Gastroesophageal sphincter (tissue), 3 donors: Measurements from ENCODE around the gene FNDC8.

Experiments used
- POLR2A ChIP-seq, 2 donors: fragments of 450-650 bp; IDR thresholded peaks; one replicate each; pipeline ENCODE4 v1.6.1; 2017; ENCODE audit warnings: antibody characterized with exemption in 2 of 2, mild to moderate bottlenecking in 2 of 2, moderate library complexity in 1 of 2
- POLR2AphosphoS5 ChIP-seq: sonication (generic); formaldehyde crosslinking; IDR thresholded peaks from one replicate; pipeline ENCODE4 v1.6.1; 2017; ENCODE audit warnings: antibody characterized with exemption
- TF ChIP-seq, protein P1 (sequence below), 4 experiments: fragments of 200-600 bp in 2 of 4; fragments of 450-650 bp in 2 of 4; sonication (generic) in 1 of 4; IDR thresholded peaks; one replicate each; pipeline ENCODE4 v1.5.1; 2017 to 2019; ENCODE audit warnings: antibody characterized with exemption in 4 of 4, mild to moderate bottlenecking in 2 of 4, moderate library complexity in 2 of 4

DNA sequence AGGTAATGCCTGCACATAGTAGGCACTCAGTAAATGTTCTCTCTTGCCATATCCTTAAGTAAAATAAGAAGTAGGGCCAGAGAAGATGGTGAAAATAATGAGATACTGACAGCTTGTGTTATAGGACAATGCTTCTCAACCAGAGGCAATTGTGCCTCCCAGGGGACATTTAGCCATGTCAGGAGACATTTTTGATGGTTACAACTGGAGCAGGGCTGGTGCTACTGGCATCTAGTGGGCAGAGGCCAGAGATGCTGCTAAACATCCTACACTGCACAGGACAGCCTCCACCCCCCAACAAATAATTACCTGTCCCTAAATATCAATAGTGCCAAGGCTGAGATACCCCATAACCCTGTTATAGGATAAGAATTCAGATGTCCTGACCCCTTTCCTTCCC is 3.4 kb upstream of the FNDC8 start:
- TF ChIP-seq, protein P1, sequence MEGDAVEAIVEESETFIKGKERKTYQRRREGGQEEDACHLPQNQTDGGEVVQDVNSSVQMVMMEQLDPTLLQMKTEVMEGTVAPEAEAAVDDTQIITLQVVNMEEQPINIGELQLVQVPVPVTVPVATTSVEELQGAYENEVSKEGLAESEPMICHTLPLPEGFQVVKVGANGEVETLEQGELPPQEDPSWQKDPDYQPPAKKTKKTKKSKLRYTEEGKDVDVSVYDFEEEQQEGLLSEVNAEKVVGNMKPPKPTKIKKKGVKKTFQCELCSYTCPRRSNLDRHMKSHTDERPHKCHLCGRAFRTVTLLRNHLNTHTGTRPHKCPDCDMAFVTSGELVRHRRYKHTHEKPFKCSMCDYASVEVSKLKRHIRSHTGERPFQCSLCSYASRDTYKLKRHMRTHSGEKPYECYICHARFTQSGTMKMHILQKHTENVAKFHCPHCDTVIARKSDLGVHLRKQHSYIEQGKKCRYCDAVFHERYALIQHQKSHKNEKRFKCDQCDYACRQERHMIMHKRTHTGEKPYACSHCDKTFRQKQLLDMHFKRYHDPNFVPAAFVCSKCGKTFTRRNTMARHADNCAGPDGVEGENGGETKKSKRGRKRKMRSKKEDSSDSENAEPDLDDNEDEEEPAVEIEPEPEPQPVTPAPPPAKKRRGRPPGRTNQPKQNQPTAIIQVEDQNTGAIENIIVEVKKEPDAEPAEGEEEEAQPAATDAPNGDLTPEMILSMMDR (IDR thresholded peaks at IDR 0.05): no peak
- TF ChIP-seq POLR2AphosphoS5 (no peak), POLR2A (IDR thresholded peaks at IDR 0.05) (no peak)
